HL-60 (cell line): ENCODE results near the gene IFFO2.

Experiments used
- CTCF ChIP-seq: IDR thresholded peaks from one replicate; pipeline ENCODE4 v1.5.1; 2011; ENCODE audit warnings: low read length, control low read depth, inconsistent platforms; ENCODE audit not compliant: insufficient read depth
- POLR2AphosphoS5 ChIP-seq: IDR thresholded peaks from 2 replicates; pipeline ENCODE4 v1.6.1; 2012; ENCODE audit warnings: low read depth

GRCh38 chr1:18943914-18944572 is 12.4 kb downstream of the IFFO2 start:
- TF ChIP-seq CTCF (no peak), POLR2AphosphoS5 (no peak)
